ENCODE measurements around the gene ZFHX3. TPM values are rescaled to one million over a fixed set of nuclear protein-coding genes. Genes with fewer than 3 reads are reported as not detected.

The ZFHX3 gene
- total RNA-seq, 1 experiment from 2014 or later = 13.6 TPM

- BruUV-seq (replicated peaks) = no TSS peak
- TF ChIP-seq, protein P1, sequence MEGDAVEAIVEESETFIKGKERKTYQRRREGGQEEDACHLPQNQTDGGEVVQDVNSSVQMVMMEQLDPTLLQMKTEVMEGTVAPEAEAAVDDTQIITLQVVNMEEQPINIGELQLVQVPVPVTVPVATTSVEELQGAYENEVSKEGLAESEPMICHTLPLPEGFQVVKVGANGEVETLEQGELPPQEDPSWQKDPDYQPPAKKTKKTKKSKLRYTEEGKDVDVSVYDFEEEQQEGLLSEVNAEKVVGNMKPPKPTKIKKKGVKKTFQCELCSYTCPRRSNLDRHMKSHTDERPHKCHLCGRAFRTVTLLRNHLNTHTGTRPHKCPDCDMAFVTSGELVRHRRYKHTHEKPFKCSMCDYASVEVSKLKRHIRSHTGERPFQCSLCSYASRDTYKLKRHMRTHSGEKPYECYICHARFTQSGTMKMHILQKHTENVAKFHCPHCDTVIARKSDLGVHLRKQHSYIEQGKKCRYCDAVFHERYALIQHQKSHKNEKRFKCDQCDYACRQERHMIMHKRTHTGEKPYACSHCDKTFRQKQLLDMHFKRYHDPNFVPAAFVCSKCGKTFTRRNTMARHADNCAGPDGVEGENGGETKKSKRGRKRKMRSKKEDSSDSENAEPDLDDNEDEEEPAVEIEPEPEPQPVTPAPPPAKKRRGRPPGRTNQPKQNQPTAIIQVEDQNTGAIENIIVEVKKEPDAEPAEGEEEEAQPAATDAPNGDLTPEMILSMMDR (IDR thresholded peaks at IDR 0.05; ENCODE audit: unreplicated experiment) = no peak
- Mint-ChIP-seq H3K27me3 (ENCODE audit: unreplicated experiment) (no peaks in the 10 kb centered on the region), H3K4me3 (ENCODE audit: low read depth, unreplicated experiment) (no peak overlapping the region), H3K9me3 (ENCODE audit: low read depth, unreplicated experiment) (no peaks in the 10 kb centered on the region), H3K27ac (ENCODE audit: unreplicated experiment) (no peak overlapping the region), H3K4me1 (ENCODE audit: low read depth, unreplicated experiment) (no peaks in the 10 kb centered on the region), H3K36me3 (ENCODE audit: insufficient read depth, unreplicated experiment) (peaks cover 6% of the 10 kb centered on the region)
- no peak for DNase-seq
- intact Hi-C loops (cut with micrococcal nuclease; ENCODE audit: unreplicated experiment) = no loop called here
- CTCF ChIA-PET = no interaction called here
Observed at GRCh38 chr16:72884037-72884436, 163.9 kb downstream of the ZFHX3 start.

- intact Hi-C loops (cut with micrococcal nuclease; ENCODE audit: unreplicated experiment) = no loop called here
- CTCF ChIA-PET = interaction anchor here (1.5 kb wide), 1 partner anchor 26 kb away, joined by 5 read pairs; no protein-coding TSS in a partner anchor
- Mint-ChIP-seq H3K4me3 (ENCODE audit: low read depth, unreplicated experiment) (no peak overlapping the region), H3K9me3 (ENCODE audit: low read depth, unreplicated experiment) (no peaks in the 10 kb centered on the region), H3K36me3 (ENCODE audit: insufficient read depth, unreplicated experiment) (peaks cover 11% of the 10 kb centered on the region), H3K27me3 (ENCODE audit: unreplicated experiment) (no peaks in the 10 kb centered on the region), H3K4me1 (ENCODE audit: low read depth, unreplicated experiment) (peaks cover 29% of the 10 kb centered on the region), H3K27ac (ENCODE audit: unreplicated experiment) (no peak overlapping the region)
- no peak for DNase-seq
- BruUV-seq (replicated peaks) = no TSS peak
- TF ChIP-seq, protein P1 (IDR thresholded peaks at IDR 0.05; ENCODE audit: unreplicated experiment) = no peak
Observed at GRCh38 chr16:72879846-72880245, 168.1 kb downstream of the ZFHX3 start.

GRCh38 chr16:72878301-72879269, 169.3 kb downstream of the ZFHX3 start:
- intact Hi-C loops (cut with micrococcal nuclease; ENCODE audit: unreplicated experiment) = no loop called here
- no peaks in the 10 kb centered on the region for H3K27me3 Mint-ChIP-seq (ENCODE audit: unreplicated experiment)
- H3K36me3 Mint-ChIP-seq (ENCODE audit: insufficient read depth, unreplicated experiment) = peaks cover 11% of the 10 kb centered on the region
- TF ChIP-seq, protein P1 (IDR thresholded peaks at IDR 0.05; ENCODE audit: unreplicated experiment) = no peak
- peak overlapping the region; percentile 77 for H3K27ac Mint-ChIP-seq (ENCODE audit: unreplicated experiment)
- CTCF ChIA-PET = interaction anchor here (1.5 kb wide), 1 partner anchor 25 kb away, joined by 5 read pairs; no protein-coding TSS in a partner anchor
- no TSS peak for BruUV-seq (replicated peaks)
- H3K4me3 Mint-ChIP-seq (ENCODE audit: low read depth, unreplicated experiment) = no peak overlapping the region
- H3K4me1 Mint-ChIP-seq (ENCODE audit: low read depth, unreplicated experiment) = peaks cover 29% of the 10 kb centered on the region
- no peaks in the 10 kb centered on the region for H3K9me3 Mint-ChIP-seq (ENCODE audit: low read depth, unreplicated experiment)
- no peak for DNase-seq

DNA sequence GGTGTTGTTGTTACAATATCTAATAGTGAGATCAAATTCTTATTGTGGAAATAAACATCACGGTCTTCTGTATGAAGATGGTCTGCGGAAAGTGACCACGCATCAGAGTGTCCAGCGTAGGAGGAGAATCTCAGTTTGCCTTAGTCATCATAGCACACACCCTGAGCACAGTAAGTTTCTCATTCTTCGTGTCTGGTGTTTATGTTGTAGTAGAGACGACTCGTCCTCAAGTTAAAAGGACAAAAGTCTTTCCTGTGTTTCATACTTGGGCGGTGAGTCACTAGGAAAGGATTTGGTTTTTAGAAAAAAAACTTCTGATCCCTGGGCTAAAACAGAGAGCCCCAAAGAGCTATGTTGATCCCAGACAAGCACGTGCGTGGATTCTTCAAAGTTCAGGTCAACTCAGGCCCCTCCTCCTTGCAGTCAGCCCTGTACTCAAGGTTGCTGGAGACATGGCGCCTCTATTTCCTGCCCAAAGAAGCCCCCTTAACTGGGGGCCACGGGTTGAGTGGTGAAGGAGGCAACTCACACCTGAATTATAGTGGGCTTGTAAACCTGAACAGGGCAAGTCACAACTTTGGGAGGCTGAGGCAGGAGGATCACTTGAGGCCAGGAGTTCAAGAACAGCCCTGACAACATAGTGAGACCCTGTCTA, 170.4 kb downstream of the ZFHX3 start:
- TF ChIP-seq, protein P1 (IDR thresholded peaks at IDR 0.05; ENCODE audit: unreplicated experiment) = no peak
- DNase-seq = peak; percentile 64
- no peak overlapping the region for H3K4me3 Mint-ChIP-seq (ENCODE audit: low read depth, unreplicated experiment)
- no TSS peak for BruUV-seq (replicated peaks)
- CTCF ChIA-PET = interaction anchor here (0.5 to 1.0 kb wide), 4 partner anchors 45 to 1555 kb away, joined by 3 to 4 read pairs (median 4); no protein-coding TSS in a partner anchor
- H3K27ac Mint-ChIP-seq (ENCODE audit: unreplicated experiment) = peak overlapping the region; percentile 77
- H3K9me3 Mint-ChIP-seq (ENCODE audit: low read depth, unreplicated experiment) = no peaks in the 10 kb centered on the region
- intact Hi-C loops (cut with micrococcal nuclease; ENCODE audit: unreplicated experiment) = loop anchor here (1.0 kb wide), 1 partner anchor 48 kb away; no protein-coding TSS in a partner anchor
- H3K36me3 Mint-ChIP-seq (ENCODE audit: insufficient read depth, unreplicated experiment) = peaks cover 11% of the 10 kb centered on the region
- H3K4me1 Mint-ChIP-seq (ENCODE audit: low read depth, unreplicated experiment) = peaks cover 29% of the 10 kb centered on the region
- H3K27me3 Mint-ChIP-seq (ENCODE audit: unreplicated experiment) = no peaks in the 10 kb centered on the region
